Astrocyte (in vitro differentiated cells and primary cell): Measurements from ENCODE around the gene TUT4.

Experiments
- EZH2 ChIP-seq: IDR thresholded peaks from 2 replicates; pipeline ENCODE4 v1.6.1; 2012; ENCODE audit warnings: mild to moderate bottlenecking, low read length, inconsistent platforms; ENCODE audit not compliant: insufficient read depth
- TF ChIP-seq, protein P1 (sequence below): IDR thresholded peaks from 2 replicates; pipeline ENCODE4 v1.5.1; 2011; ENCODE audit warnings: low read depth, mild to moderate bottlenecking, inconsistent platforms, low read length, moderate library complexity; ENCODE audit not compliant: insufficient read depth

DNA sequence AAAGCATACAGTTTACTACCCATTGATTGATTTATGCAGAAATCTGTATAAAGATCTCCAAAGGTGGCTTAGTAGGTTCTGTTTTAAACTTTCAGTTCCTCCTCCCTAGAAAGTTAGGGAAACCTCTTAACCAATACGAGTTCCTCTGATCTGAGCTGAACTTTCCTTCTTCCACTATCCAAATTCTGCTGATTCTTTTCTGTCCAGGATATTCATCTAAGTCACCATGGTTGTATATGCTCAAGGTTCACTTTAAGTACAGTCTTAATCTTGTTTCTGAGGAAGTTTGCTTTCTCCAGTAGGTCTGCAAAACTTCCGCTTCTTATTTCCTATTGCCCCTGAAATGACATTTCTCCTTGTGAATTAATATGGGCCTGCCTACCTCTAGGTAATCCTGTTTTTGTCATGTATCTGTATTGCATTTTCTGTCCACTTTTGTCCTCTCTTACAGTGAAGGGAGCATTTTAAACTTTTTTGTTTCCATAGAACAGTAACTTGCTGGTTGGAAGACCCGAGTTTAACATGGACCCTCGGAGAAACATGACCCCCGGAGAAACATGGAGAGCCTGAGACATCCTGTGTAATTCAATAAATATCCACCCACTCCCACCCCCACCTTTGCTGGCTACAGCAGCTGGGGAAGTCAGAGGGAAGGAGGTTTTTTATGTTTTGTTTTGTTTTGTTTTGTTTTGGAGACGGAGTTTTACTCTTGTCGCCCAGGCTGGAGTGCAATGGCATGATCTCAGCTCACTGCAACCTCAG lies 16.7 kb upstream of the TUT4 start:
- TF ChIP-seq, protein P1, sequence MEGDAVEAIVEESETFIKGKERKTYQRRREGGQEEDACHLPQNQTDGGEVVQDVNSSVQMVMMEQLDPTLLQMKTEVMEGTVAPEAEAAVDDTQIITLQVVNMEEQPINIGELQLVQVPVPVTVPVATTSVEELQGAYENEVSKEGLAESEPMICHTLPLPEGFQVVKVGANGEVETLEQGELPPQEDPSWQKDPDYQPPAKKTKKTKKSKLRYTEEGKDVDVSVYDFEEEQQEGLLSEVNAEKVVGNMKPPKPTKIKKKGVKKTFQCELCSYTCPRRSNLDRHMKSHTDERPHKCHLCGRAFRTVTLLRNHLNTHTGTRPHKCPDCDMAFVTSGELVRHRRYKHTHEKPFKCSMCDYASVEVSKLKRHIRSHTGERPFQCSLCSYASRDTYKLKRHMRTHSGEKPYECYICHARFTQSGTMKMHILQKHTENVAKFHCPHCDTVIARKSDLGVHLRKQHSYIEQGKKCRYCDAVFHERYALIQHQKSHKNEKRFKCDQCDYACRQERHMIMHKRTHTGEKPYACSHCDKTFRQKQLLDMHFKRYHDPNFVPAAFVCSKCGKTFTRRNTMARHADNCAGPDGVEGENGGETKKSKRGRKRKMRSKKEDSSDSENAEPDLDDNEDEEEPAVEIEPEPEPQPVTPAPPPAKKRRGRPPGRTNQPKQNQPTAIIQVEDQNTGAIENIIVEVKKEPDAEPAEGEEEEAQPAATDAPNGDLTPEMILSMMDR, result no peak
- no peak for TF ChIP-seq EZH2
